ENCODE data around the gene INTS11. TPM values are rescaled to one million over a fixed set of nuclear protein-coding genes. Genes with fewer than 3 reads are reported as not detected.

The INTS11 gene
- total and polyA plus RNA-seq, 9 of the 15 experiments (the other 6 are each of a cell fraction or from before 2014, with no cell fraction given), result 3.6 to 183 (median 110) TPM

DNA sequence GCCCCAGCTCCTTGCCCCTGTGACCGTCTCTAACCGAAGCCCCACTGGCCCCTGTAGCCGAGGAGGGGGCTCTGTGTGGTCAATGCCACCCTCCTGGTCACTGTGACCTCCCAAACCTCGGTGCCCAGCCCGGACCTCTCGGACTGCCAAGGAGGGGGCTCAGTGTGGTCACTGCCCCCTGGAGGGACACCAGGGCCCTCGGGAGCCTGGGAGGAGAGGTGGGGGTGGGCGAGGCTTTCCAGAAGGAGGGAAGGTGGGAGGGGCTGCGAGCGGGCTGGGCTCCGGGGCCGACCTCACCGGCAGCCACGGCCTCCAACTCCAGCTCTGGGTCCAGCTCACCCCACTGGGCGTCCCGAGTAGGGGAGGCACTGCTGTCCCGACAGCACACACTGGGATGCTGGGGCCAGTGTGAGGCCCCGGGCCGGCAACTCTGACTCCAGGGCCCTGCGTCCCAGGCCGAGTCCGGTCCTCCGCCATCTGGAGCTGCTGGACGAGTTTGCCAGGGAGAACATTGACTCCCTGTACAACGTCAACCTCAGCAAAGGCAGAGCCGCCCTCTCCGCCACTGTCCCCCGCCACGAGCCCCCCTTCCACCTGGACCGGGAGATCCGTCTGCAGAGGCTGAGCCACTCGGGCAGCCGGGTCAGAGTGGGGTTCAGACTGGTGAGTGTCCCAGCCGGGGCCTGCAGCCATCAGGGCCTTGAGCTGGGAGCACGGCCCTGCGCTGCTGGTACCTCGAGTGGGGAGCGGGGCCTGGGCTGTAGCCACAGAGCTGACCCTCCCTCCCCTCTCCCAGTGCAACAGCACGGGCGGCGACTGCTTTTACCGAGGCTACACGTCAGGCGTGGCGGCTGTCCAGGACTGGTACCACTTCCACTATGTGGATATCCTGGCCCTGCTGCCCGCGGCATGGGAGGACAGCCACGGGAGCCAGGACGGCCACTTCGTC lies 37.9 kb downstream of the INTS11 start:
- CTCF ChIA-PET (ENCODE audit: low intra/inter-chr PET ratio), result no interaction called here
- WGBS (ENCODE audit: insufficient coverage, low coverage, missing lambda C conversion rate), result 29% methylated on average over 36 of the region's 50 CpGs
- no peaks in the 10 kb centered on the region for H3K36me3 ChIP-seq (ENCODE audit: control insufficient read depth, insufficient read depth, low read length)
- H3K9me3 ChIP-seq (replicated peaks; ENCODE audit: control insufficient read depth, insufficient read depth, low read depth, low read length), result no peaks in the 10 kb centered on the region
- H3K9ac ChIP-seq (ENCODE audit: insufficient read depth in 1 of 2, low read depth in 2 of 2, low read length in 2 of 2), result peak overlapping the region in 1 of 2 experiments; percentile 68; a peak in 1 of 4 replicates
- intact Hi-C loops (cut with micrococcal nuclease), result no loop called here
- TF ChIP-seq, protein P1, sequence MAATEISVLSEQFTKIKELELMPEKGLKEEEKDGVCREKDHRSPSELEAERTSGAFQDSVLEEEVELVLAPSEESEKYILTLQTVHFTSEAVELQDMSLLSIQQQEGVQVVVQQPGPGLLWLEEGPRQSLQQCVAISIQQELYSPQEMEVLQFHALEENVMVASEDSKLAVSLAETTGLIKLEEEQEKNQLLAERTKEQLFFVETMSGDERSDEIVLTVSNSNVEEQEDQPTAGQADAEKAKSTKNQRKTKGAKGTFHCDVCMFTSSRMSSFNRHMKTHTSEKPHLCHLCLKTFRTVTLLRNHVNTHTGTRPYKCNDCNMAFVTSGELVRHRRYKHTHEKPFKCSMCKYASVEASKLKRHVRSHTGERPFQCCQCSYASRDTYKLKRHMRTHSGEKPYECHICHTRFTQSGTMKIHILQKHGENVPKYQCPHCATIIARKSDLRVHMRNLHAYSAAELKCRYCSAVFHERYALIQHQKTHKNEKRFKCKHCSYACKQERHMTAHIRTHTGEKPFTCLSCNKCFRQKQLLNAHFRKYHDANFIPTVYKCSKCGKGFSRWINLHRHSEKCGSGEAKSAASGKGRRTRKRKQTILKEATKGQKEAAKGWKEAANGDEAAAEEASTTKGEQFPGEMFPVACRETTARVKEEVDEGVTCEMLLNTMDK (IDR thresholded peaks at IDR 0.05; ENCODE audit: borderline replicate concordance, insufficient read depth, low read depth, low read length, poor library complexity, severe bottlenecking), result peak; percentile 62
- TF ChIP-seq SRSF1 (IDR thresholded peaks at IDR 0.05; ENCODE audit: low read depth, low read length), result no peak
- in situ Hi-C loops (cut with MboI), result no loop called here
- no TSS peak for BruUV-seq (replicated peaks)
- no peaks in the 10 kb centered on the region for H3K79me2 ChIP-seq (ENCODE audit: control insufficient read depth, insufficient read depth, low read length)
- POLR2A ChIA-PET, result interaction anchor here (0.5 to 2.3 kb wide), 7 partner anchors 10 to 270 kb away, joined by 3 to 6 read pairs (median 4); partner anchors contain the start of gene UBE2J2
- peaks cover 14% of the 10 kb centered on the region; the same call in 1 of the 2 replicates for H4K20me1 ChIP-seq (replicated peaks; ENCODE audit: control insufficient read depth, insufficient read depth, low read length)
- no peak overlapping the region for H3K27ac ChIP-seq (ENCODE audit: extremely low read depth, low read depth, low read length)
- H3K4me2 ChIP-seq (ENCODE audit: insufficient read depth, low read length), result no peak overlapping the region
- no peak overlapping the region for H3K4me3 ChIP-seq
- no peak overlapping the region for H2AFZ ChIP-seq (ENCODE audit: low read depth, low read length)
- H3K27me3 ChIP-seq (ENCODE audit: control insufficient read depth in 2 of 2, insufficient read depth in 2 of 2, low read length in 2 of 2), result peaks cover 2 to 33% of the 10 kb centered on the region in 2 experiments; a peak in 3 of 5 replicates
- H3K9me1 ChIP-seq (ENCODE audit: control insufficient read depth, insufficient read depth, low read length), result peaks cover 3% of the 10 kb centered on the region
- no peak for FAIRE-seq
- H3K4me1 ChIP-seq (replicated peaks in 1 of 2; ENCODE audit: control insufficient read depth in 2 of 2, insufficient read depth in 2 of 2, low read length in 2 of 2), result peaks cover 0 to 71% of the 10 kb centered on the region in 2 experiments; a peak in 3 of 5 replicates
- ATAC-seq, result peak; percentile 2; the same call in 1 of the 3 replicates
- peak in 2 of 4 experiments; percentile 57 to 58 for DNase-seq (ENCODE audit: extremely low read depth in 1 of 4, low spot score in 3 of 4)

Measured in K562 (cell line).